LNCaP clone FGC (cell line): ENCODE measurements around the gene SERGEF.

Experiments
- DNase-seq: peaks from one replicate; pipeline ENCODE4 v3.0.0-alpha.2; 2011; ENCODE audit warnings: low read depth
- H3K4me3 ChIP-seq: 2 replicates; pipeline ENCODE4 v1.5.1; 2011; ENCODE audit warnings: mild to moderate bottlenecking, low read depth, low read length, control low read depth
- TF ChIP-seq, protein P1 (sequence below): IDR thresholded peaks from 2 replicates; pipeline ENCODE4 v1.5.1; 2012; ENCODE audit warnings: mild to moderate bottlenecking; ENCODE audit not compliant: control insufficient read depth, insufficient read depth; ENCODE audit errors: extremely low read depth

SERGEF gene

GRCh38 chr11:17768547-17768946, 244.3 kb downstream of the SERGEF start:
- TF ChIP-seq, protein P1, sequence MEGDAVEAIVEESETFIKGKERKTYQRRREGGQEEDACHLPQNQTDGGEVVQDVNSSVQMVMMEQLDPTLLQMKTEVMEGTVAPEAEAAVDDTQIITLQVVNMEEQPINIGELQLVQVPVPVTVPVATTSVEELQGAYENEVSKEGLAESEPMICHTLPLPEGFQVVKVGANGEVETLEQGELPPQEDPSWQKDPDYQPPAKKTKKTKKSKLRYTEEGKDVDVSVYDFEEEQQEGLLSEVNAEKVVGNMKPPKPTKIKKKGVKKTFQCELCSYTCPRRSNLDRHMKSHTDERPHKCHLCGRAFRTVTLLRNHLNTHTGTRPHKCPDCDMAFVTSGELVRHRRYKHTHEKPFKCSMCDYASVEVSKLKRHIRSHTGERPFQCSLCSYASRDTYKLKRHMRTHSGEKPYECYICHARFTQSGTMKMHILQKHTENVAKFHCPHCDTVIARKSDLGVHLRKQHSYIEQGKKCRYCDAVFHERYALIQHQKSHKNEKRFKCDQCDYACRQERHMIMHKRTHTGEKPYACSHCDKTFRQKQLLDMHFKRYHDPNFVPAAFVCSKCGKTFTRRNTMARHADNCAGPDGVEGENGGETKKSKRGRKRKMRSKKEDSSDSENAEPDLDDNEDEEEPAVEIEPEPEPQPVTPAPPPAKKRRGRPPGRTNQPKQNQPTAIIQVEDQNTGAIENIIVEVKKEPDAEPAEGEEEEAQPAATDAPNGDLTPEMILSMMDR = no peak
- no peak overlapping the region for H3K4me3 ChIP-seq
- DNase-seq = no peak

- H3K4me3 ChIP-seq = no peak overlapping the region
- no peak for DNase-seq
- TF ChIP-seq, protein P1 = no peak
Measured at GRCh38 chr11:17767914-17768313, 244.9 kb downstream of the SERGEF start.

DNA sequence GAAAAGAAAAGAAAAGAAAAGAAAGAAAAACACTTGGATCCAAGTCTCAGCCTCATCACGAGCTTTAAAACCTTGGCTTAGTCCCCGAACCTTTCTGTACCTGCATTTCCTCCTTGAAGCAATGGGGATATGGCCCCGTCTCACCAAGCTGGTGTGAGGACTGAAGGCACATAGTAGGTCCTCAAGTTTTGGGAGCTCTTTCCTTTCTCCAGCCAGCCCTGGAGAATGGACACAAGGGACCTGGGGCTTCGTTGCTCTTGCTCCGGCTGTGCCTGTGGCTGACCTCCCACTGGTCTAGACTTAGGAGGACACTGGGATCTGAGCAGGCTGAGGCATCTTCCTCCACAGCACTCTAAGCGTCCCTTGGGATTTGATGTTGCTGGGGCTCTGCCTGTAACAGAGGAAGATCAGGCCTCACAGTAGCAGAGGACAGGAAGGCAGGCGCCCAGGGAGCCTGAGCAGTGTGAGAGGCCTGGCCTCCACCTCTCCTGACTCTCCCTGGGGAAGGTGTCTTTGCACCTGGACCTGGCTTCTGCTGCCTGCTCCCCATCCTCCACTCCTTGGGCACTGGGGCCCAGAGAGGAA, 245.5 kb downstream of the SERGEF start:
- TF ChIP-seq, protein P1 = no peak
- no peak for DNase-seq
- no peak overlapping the region for H3K4me3 ChIP-seq

DNA sequence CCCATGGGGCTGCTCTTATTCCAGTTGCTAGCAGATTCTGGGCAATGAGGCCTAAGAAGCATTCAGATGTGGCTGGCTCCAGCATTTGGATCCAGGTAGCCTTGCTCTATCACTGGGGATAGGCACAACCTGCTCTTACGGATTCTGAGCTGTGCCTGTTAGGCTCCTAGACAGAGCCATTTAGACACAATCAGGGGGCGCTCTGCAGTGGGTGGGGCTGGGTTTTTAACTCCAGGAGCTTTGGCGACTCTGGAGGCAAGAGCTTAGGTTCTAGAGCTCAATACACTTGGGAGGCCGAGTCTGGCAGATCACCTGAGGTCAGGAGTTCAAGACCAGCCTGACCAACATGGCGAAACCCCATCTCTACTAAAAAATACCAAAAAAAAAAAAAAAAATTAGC, 246.3 kb downstream of the SERGEF start:
- TF ChIP-seq, protein P1 = no peak
- no peak for DNase-seq
- H3K4me3 ChIP-seq = no peak overlapping the region

GRCh38 chr11:17766073-17766359, 246.8 kb downstream of the SERGEF start:
- TF ChIP-seq, protein P1 = no peak
- no peak overlapping the region for H3K4me3 ChIP-seq
- no peak for DNase-seq

DNA sequence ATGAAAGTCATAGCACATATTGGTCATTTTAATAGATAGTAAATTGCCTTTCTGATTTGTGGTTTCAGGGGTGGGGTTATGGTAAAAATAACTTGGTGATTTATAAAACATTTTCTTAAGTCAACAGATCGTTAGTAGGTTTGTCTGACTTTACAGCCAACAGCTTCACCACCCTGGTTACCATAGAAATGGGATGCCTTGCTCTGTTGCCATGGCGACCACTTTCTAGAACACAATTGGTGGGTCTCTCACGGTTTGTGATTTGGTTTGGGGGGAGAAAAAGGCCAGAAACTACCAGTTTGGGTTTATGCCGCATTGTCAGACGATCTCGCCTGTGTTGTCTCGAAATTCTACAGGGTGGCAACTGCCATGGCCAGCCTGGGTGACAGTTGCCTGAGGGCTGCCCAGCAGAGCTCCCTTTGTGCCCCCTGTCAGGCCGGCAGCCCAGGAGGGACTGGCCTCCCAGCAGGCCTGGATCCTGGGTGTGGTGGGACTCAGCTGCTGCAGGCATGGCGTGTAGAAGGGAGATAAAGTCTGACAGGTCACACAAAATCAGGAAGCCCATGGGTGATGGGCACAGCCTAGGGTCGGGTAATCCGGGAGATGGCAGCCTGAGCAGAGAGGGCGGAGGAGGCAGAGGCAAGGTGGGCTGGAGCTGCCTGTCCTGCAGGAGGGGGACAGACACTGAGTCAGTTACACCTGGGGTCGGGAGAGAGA, 247.3 kb downstream of the SERGEF start:
- DNase-seq = no peak
- no peak overlapping the region for H3K4me3 ChIP-seq
- TF ChIP-seq, protein P1 = no peak
